Neuron (in vitro differentiated cells): ENCODE data around the gene ARHGEF2.

Experiments used
- H2AFZ ChIP-seq: one replicate; pipeline ENCODE4 v1.6.1; 2013; ENCODE audit warnings: low read depth, mild to moderate bottlenecking, inconsistent platforms, low read length, moderate library complexity
- H3K27me3 ChIP-seq: one replicate; pipeline ENCODE4 v1.6.1; 2013; ENCODE audit warnings: low read length; ENCODE audit not compliant: insufficient read depth
- H3K36me3 ChIP-seq: one replicate; pipeline ENCODE4 v1.6.1; 2013; ENCODE audit warnings: low read length; ENCODE audit not compliant: insufficient read depth
- H3K4me1 ChIP-seq: one replicate; pipeline ENCODE4 v1.6.1; 2013; ENCODE audit warnings: low read length; ENCODE audit not compliant: insufficient read depth
- H3K4me3 ChIP-seq: 2 replicates; pipeline ENCODE4 v1.5.1; 2013; ENCODE audit warnings: mild to moderate bottlenecking, low read length, moderate library complexity
- H3K9me3 ChIP-seq: one replicate; pipeline ENCODE4 v1.6.1; 2013; ENCODE audit warnings: low read length

ARHGEF2 gene

DNA sequence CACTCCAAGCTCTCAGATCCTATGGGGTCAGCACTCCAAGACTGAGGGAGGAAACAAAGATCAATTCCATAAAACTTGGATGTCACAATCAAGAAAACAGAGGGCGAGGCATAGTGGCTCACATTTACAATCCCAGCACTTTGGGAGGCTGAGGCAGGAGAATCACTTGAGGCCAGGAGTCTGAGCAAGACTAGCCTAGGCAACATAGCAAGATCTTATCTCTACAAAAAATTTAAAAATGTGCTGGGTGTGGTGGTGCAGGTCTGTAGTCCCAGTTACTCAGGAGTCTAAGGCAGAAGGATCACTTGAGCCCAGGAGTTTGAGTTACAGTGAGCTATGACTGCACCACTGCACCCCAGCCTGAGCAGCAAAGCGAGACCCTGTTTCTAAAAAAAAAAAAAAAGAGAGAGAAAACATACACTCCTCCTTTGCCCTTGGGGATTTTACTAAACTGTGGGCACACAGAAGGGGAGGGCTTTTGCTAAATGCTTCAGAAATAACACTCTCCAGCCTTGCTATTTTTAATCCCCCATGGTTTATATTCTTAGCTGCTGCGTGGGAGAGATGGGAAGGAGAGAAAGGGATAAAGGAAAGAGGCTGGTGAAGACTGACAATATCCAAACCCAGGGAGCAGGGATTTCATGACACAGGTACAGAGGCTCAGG is 18.1 kb downstream of the ARHGEF2 start:
- Histone ChIP-seq H3K27me3 (no peaks in the 10 kb centered on the region), H3K36me3 (peaks cover 83% of the 10 kb centered on the region), H2AFZ (no peak overlapping the region), H3K9me3 (no peaks in the 10 kb centered on the region), H3K4me3 (no peak overlapping the region), H3K4me1 (no peaks in the 10 kb centered on the region)

DNA sequence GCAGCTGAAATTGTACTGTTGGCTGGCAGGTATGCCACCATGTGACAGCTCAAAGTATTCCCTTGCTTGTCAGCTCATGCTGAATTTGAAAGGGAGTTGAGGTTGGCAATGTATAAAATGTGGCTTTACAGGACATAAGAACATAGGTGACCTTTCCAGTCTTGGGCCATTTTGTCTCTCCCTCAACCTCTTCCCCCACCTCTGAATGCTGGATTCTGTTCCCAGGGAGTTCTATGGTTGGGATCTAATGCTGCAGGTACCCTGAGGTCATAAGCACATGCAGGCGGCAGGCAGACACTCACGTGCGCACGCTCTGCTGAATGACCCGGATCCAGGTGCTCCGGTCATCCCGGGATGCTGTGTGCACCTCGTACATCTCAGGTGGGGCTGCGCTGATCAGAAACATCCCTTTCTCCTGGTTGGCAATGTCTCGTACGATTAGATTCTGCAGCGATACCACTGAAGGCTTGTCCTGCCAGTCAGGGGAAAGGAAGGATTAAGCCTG is 20.9 kb downstream of the ARHGEF2 start:
- Histone ChIP-seq H3K36me3 (peaks cover 85% of the 10 kb centered on the region), H3K4me1 (no peaks in the 10 kb centered on the region), H3K4me3 (no peak overlapping the region), H2AFZ (no peak overlapping the region), H3K9me3 (no peaks in the 10 kb centered on the region), H3K27me3 (no peaks in the 10 kb centered on the region)

- Histone ChIP-seq H3K36me3 (peaks cover 85% of the 10 kb centered on the region), H3K9me3 (no peaks in the 10 kb centered on the region), H3K4me3 (no peak overlapping the region), H2AFZ (no peak overlapping the region), H3K27me3 (no peaks in the 10 kb centered on the region), H3K4me1 (no peaks in the 10 kb centered on the region)
These were observed 23.7 kb downstream of the ARHGEF2 start for GRCh38 chr1:155954645-155955044.

GRCh38 chr1:155952505-155952890 is 25.8 kb downstream of the ARHGEF2 start:
- no peaks in the 10 kb centered on the region for H3K4me1 ChIP-seq
- H2AFZ ChIP-seq = no peak overlapping the region
- no peaks in the 10 kb centered on the region for H3K27me3 ChIP-seq
- H3K36me3 ChIP-seq = peaks cover 82% of the 10 kb centered on the region
- no peaks in the 10 kb centered on the region for H3K9me3 ChIP-seq
- no peak overlapping the region for H3K4me3 ChIP-seq

DNA sequence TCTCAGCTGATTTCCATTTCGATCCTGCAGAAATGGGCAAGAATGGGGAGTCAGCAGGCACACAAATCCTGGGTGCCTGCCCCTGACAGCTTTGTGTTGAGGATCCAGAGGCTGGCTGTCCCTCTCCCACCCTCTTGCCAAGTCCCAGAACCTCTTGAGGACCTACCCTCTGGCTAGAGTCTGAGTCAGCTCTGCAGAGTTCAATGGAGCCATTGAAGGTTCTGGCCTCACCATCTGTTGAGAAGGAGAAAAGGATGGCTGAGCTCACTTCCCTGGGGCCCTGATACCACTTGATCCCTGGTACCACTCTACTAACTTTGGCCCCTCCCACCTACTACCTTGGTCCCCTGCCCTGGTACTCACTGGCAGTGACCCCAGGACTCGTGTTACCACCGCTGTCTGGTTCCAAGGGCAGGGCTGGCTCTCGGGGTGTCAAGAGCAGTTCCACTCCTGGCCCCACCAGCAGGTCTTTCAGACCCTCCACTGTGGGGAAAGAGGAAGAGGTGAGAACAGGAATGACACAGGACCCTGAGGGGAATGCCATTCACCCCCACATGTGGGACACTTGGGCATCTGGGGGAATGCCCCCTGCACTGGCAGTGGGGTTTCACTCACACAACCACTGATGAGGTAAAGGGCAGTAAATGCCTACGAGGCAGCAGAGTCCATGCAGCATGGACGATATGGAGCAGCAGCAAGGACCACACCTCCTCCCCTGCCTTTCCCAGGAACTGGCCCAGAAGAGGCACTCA is 26.4 kb downstream of the ARHGEF2 start:
- no peaks in the 10 kb centered on the region for H3K4me1 ChIP-seq
- no peak overlapping the region for H2AFZ ChIP-seq
- H3K4me3 ChIP-seq = no peak overlapping the region
- H3K9me3 ChIP-seq = no peaks in the 10 kb centered on the region
- H3K36me3 ChIP-seq = peaks cover 81% of the 10 kb centered on the region
- no peaks in the 10 kb centered on the region for H3K27me3 ChIP-seq

DNA sequence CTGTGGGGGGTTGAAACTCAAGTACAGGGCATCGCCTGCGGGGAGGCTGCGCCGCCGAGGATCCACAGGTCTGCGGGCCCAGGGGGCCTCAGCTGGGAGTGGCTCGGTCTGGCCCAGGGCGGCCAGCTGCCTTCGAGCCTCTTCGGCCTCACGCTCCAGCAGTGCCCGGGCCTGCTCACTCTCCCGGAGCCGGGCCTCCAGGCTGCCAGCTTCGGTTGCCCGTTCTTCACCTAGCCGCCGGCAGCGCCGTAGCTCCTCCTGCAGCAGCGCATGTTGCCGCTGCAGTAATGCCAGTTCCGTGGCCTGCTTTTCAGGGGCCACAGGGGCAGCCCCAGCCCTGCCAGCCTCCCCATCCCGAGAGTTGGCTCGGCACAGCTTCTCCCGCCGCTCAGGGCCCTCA is 27.5 kb downstream of the ARHGEF2 start:
- Histone ChIP-seq H3K27me3 (no peaks in the 10 kb centered on the region), H3K9me3 (no peaks in the 10 kb centered on the region), H3K4me1 (no peaks in the 10 kb centered on the region), H3K36me3 (peaks cover 81% of the 10 kb centered on the region), H3K4me3 (no peak overlapping the region), H2AFZ (no peak overlapping the region)

GRCh38 chr1:155947741-155948140 is 30.6 kb downstream of the ARHGEF2 start:
- no peaks in the 10 kb centered on the region for H3K4me1 ChIP-seq
- no peak overlapping the region for H2AFZ ChIP-seq
- peaks cover 58% of the 10 kb centered on the region for H3K36me3 ChIP-seq
- no peaks in the 10 kb centered on the region for H3K9me3 ChIP-seq
- H3K4me3 ChIP-seq = no peak overlapping the region
- no peaks in the 10 kb centered on the region for H3K27me3 ChIP-seq

GRCh38 chr1:155947292-155947691 is 31.1 kb downstream of the ARHGEF2 start:
- H3K36me3 ChIP-seq = peaks cover 54% of the 10 kb centered on the region
- no peaks in the 10 kb centered on the region for H3K4me1 ChIP-seq

GRCh38 chr1:155946633-155947219 is 31.6 kb downstream of the ARHGEF2 start:
- Histone ChIP-seq H2AFZ (no peak overlapping the region), H3K4me1 (no peaks in the 10 kb centered on the region), H3K27me3 (no peaks in the 10 kb centered on the region), H3K9me3 (no peaks in the 10 kb centered on the region), H3K36me3 (peaks cover 48% of the 10 kb centered on the region), H3K4me3 (no peak overlapping the region)

More at GRCh38 chr1:155947292-155947691, 31.1 kb downstream of the ARHGEF2 start:
- no peaks in the 10 kb centered on the region for H3K27me3 ChIP-seq
- H2AFZ ChIP-seq = no peak overlapping the region
- H3K4me3 ChIP-seq = no peak overlapping the region
- no peaks in the 10 kb centered on the region for H3K9me3 ChIP-seq

DNA sequence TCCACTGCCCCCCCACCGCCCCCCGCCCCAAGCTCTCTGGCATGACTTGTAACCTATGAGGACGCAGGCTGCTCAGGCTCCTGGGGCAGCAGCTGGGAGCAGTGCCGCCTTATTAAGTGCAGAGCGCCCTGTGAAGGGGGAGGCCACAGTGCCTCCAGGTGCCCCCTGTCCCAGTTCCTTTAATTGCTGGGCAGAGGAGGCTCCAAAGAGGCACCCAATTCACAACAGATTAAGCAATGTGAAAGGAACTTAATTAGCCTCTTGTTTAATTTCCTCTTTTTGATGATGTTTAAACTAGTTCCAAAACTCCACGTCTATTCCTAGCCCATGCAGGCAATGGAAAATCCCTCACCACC is 33.9 kb downstream of the ARHGEF2 start:
- Histone ChIP-seq H3K27me3 (no peaks in the 10 kb centered on the region), H2AFZ (no peak overlapping the region), H3K36me3 (peaks cover 27% of the 10 kb centered on the region), H3K4me1 (no peaks in the 10 kb centered on the region), H3K9me3 (no peaks in the 10 kb centered on the region), H3K4me3 (no peak overlapping the region)

DNA sequence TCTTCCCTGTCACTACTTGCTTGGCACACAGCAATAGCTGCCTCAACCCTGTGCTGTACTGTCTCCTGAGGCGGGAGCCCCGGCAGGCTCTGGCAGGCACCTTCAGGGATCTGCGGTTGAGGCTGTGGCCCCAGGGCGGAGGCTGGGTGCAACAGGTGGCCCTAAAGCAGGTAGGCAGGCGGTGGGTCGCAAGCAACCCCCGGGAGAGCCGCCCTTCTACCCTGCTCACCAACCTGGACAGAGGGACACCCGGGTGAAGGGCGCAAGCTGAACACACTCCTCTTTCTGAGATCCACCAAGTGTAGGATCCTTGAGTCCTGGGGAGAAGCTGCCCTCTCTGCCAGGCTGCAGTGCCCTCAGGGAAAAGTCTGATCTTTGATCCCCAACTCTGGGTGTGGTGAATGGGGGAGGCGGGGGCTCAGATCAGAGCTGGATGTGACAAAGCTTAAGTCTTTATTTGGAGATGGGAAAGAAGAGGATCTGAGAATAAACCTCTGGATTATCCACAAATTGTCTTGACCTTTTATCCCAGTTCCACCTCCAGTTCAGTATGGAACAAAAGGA is 35.7 kb downstream of the ARHGEF2 start:
- Histone ChIP-seq H3K9me3 (no peaks in the 10 kb centered on the region), H3K27me3 (no peaks in the 10 kb centered on the region), H2AFZ (no peak overlapping the region), H3K36me3 (peaks cover 14% of the 10 kb centered on the region), H3K4me1 (no peaks in the 10 kb centered on the region), H3K4me3 (no peak overlapping the region)

- Histone ChIP-seq H2AFZ (no peak overlapping the region), H3K36me3 (peaks cover 9% of the 10 kb centered on the region), H3K27me3 (no peaks in the 10 kb centered on the region), H3K9me3 (no peaks in the 10 kb centered on the region), H3K4me3 (no peak overlapping the region), H3K4me1 (no peaks in the 10 kb centered on the region)
These were observed 36.4 kb downstream of the ARHGEF2 start for GRCh38 chr1:155941845-155942531.
